Neural cell (in vitro differentiated cells): ENCODE measurements around the gene MAP4K3. TPM values are rescaled to one million over a fixed set of nuclear protein-coding genes. Genes with fewer than 3 reads are reported as not detected.

Experiments
- H2AFZ ChIP-seq: fragments of 200-600, 300-800 bp; sonication (generic), shearing (Covaris generic); 2 replicates; pipeline ENCODE4 v1.6.0; 2014; ENCODE audit warnings: low read depth, mild to moderate bottlenecking, antibody characterized with exemption, low read length, moderate library complexity
- H3F3A ChIP-seq: fragments of 200-600 bp; shearing (Covaris generic); 2 replicates; pipeline ENCODE4 v1.6.1; 2016; ENCODE audit warnings: mild to moderate bottlenecking, moderate library complexity, mixed read lengths, antibody characterized with exemption, low read length; ENCODE audit not compliant: insufficient read depth, poor library complexity, severe bottlenecking
- H3K27ac ChIP-seq: fragments of 200-600, 300-800 bp; sonication (generic), shearing (Covaris generic); 2 replicates; pipeline ENCODE4 v1.5.1; 2014; ENCODE audit warnings: mild to moderate bottlenecking, low read length, moderate library complexity
- H3K27me3 ChIP-seq: fragments of 300-800, 200-600 bp; sonication (generic), shearing (Covaris generic); 2 replicates; pipeline ENCODE4 v1.6.0; 2014; ENCODE audit warnings: mild to moderate bottlenecking, low read depth, low read length, moderate library complexity; ENCODE audit not compliant: insufficient read depth
- H3K36me3 ChIP-seq: fragments of 300-800, 200-600 bp; sonication (generic), shearing (Covaris generic); 2 replicates; pipeline ENCODE4 v1.5.1; 2014; ENCODE audit warnings: mild to moderate bottlenecking, antibody characterized with exemption, low read length, moderate library complexity; ENCODE audit not compliant: insufficient read depth
- H3K4me2 ChIP-seq: fragments of 300-800, 200-600 bp; sonication (generic), shearing (Covaris generic); 2 replicates; pipeline ENCODE4 v1.6.0; 2014; ENCODE audit warnings: mild to moderate bottlenecking, low read length
- H3K4me3 ChIP-seq: fragments of 300-800, 200-600 bp; sonication (generic), shearing (Covaris generic); 2 replicates; pipeline ENCODE4 v1.5.1; 2014; ENCODE audit warnings: mild to moderate bottlenecking, low read length, moderate library complexity
- H3K79me2 ChIP-seq: fragments of 200-600 bp; shearing (Covaris generic); replicated peaks from 2 replicates; pipeline ENCODE4 v1.6.0; 2014; ENCODE audit warnings: mild to moderate bottlenecking, low read length, moderate library complexity; ENCODE audit not compliant: insufficient read depth
- H3K9ac ChIP-seq: fragments of 300-800, 200-600 bp; sonication (generic), shearing (Covaris generic); 2 replicates; pipeline ENCODE4 v1.6.1; 2016; ENCODE audit warnings: mild to moderate bottlenecking, low read length, mixed read lengths
- H3K9me2 ChIP-seq: fragments of 200-600 bp; shearing (Covaris generic); 2 replicates; pipeline ENCODE4 v1.6.1; 2016; ENCODE audit warnings: mild to moderate bottlenecking, low read length, mixed read lengths; ENCODE audit not compliant: insufficient read depth
- H3K9me3 ChIP-seq: fragments of 200-600, 300-800 bp; sonication (generic), shearing (Covaris generic); 2 replicates; pipeline ENCODE4 v1.6.1; 2016; ENCODE audit warnings: mild to moderate bottlenecking, mixed run types, low read length, moderate library complexity, mixed read lengths
- H4K20me1 ChIP-seq: fragments of 200-600 bp; shearing (Covaris generic); 2 replicates; pipeline ENCODE4 v1.6.1; 2016; ENCODE audit warnings: mild to moderate bottlenecking, mixed run types; ENCODE audit not compliant: insufficient read depth
- EP300 ChIP-seq: fragments of 450-650 bp; conservative IDR thresholded peaks from 2 replicates; pipeline ENCODE4 v1.6.1; 2014; ENCODE audit warnings: antibody characterized with exemption, mild to moderate bottlenecking, moderate library complexity; ENCODE audit not compliant: poor library complexity, severe bottlenecking
- EZH2 ChIP-seq: fragments of 200-600, 300-800 bp; shearing (Covaris generic), sonication (generic); IDR thresholded peaks from 2 replicates; pipeline ENCODE4 v1.6.1; 2014; ENCODE audit warnings: antibody characterized with exemption, low read length, borderline replicate concordance, mild to moderate bottlenecking; ENCODE audit not compliant: insufficient read depth, poor library complexity, severe bottlenecking
- MXI1 ChIP-seq: fragments of 450-650 bp; conservative IDR thresholded peaks from 2 replicates; pipeline ENCODE4 v1.6.1; 2014; ENCODE audit warnings: antibody characterized with exemption, mild to moderate bottlenecking; ENCODE audit not compliant: poor library complexity, severe bottlenecking
- POLR2AphosphoS5 ChIP-seq: IDR thresholded peaks from 2 replicates; pipeline ENCODE4 v1.6.1; 2012
- RAD21 ChIP-seq: fragments of 450-650 bp; conservative IDR thresholded peaks from 2 replicates; pipeline ENCODE4 v1.6.1; 2014; ENCODE audit warnings: antibody characterized with exemption, mild to moderate bottlenecking, moderate library complexity
- SMC3 ChIP-seq: fragments of 450-650 bp; conservative IDR thresholded peaks from 2 replicates; pipeline ENCODE4 v1.6.1; 2014; ENCODE audit warnings: antibody characterized with exemption, mild to moderate bottlenecking, moderate library complexity; ENCODE audit not compliant: poor library complexity
- TAF1 ChIP-seq: IDR thresholded peaks from 2 replicates; pipeline ENCODE4 v1.6.1; 2012; ENCODE audit warnings: low read depth
- polyA plus RNA-seq: library from polyadenylated mRNA; depleted of rRNA; stranded (reverse); fragments of >200 nt; gene quantifications from 2 replicates; pipeline ENCODE4 v1.2.3, GENCODE V29; 2014
- TF ChIP-seq, protein P1 (sequence below): IDR thresholded peaks from 2 replicates; pipeline ENCODE4 v1.6.1; 2012; ENCODE audit warnings: borderline replicate concordance
- TF ChIP-seq, protein P2 (sequence below): fragments of 450-650 bp; IDR thresholded peaks from 2 replicates; pipeline ENCODE4 v1.5.1; 2014; ENCODE audit warnings: antibody characterized with exemption, mild to moderate bottlenecking, moderate library complexity; ENCODE audit not compliant: poor library complexity, severe bottlenecking

Gene MAP4K3
- polyA plus RNA-seq, 1 donor from 2014 or later: 105 TPM

DNA sequence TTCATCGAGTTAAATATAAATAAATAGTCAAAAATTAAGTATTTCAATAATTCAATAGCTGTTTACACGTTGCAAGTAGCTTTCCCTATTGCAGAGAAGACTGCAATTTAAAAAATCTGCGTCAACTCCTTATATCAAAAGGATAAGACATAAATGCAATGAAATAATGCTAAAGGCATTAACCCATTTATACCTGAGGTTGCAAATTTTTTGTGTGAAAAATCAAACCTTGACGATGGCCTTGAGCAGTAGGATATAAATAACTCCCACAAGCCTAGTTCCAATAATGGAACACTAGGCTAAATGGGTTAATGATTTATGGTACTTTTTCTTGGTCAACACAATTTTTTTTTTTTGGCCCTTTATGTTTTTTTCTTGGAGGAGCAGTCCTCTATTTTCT lies 116.9 kb downstream of the MAP4K3 start:
- H3K27ac ChIP-seq: no peak overlapping the region
- no peaks in the 10 kb centered on the region for H3F3A ChIP-seq
- H3K4me2 ChIP-seq: no peak overlapping the region
- no peaks in the 10 kb centered on the region for H3K9me3 ChIP-seq
- H3K36me3 ChIP-seq: peaks cover 4% of the 10 kb centered on the region
- no peaks in the 10 kb centered on the region for H3K79me2 ChIP-seq
- no peaks in the 10 kb centered on the region for H3K9me2 ChIP-seq
- H3K9ac ChIP-seq: no peak overlapping the region
- H4K20me1 ChIP-seq: no peaks in the 10 kb centered on the region
- no peak for TF ChIP-seq POLR2AphosphoS5
- H3K27me3 ChIP-seq: no peaks in the 10 kb centered on the region
- no peak overlapping the region for H3K4me3 ChIP-seq
- no peak overlapping the region for H2AFZ ChIP-seq

DNA sequence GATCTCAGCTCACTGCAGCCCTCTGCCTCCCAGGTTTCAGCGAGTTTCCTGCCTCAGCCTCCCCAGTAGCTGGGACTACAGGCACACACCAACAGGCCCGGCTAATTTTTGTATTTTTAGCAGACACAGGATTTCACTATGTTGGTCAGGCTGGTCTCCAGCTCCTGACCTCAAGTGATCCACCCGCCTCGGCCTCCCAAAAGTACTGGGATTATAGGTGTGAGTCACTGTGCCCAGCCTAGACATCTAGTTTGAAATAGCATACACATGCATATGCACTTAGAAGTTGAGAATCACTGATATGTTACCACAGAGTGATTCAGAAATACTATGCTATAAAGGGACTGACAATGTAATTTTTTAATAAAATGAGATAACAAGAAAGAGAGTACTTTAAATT lies 123.5 kb downstream of the MAP4K3 start:
- TF ChIP-seq EP300 (no peak), POLR2AphosphoS5 (no peak), RAD21 (no peak), MXI1 (no peak), EZH2 (no peak), TAF1 (no peak), SMC3 (no peak)
- TF ChIP-seq, protein P1, sequence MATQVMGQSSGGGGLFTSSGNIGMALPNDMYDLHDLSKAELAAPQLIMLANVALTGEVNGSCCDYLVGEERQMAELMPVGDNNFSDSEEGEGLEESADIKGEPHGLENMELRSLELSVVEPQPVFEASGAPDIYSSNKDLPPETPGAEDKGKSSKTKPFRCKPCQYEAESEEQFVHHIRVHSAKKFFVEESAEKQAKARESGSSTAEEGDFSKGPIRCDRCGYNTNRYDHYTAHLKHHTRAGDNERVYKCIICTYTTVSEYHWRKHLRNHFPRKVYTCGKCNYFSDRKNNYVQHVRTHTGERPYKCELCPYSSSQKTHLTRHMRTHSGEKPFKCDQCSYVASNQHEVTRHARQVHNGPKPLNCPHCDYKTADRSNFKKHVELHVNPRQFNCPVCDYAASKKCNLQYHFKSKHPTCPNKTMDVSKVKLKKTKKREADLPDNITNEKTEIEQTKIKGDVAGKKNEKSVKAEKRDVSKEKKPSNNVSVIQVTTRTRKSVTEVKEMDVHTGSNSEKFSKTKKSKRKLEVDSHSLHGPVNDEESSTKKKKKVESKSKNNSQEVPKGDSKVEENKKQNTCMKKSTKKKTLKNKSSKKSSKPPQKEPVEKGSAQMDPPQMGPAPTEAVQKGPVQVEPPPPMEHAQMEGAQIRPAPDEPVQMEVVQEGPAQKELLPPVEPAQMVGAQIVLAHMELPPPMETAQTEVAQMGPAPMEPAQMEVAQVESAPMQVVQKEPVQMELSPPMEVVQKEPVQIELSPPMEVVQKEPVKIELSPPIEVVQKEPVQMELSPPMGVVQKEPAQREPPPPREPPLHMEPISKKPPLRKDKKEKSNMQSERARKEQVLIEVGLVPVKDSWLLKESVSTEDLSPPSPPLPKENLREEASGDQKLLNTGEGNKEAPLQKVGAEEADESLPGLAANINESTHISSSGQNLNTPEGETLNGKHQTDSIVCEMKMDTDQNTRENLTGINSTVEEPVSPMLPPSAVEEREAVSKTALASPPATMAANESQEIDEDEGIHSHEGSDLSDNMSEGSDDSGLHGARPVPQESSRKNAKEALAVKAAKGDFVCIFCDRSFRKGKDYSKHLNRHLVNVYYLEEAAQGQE: no peak
- TF ChIP-seq, protein P2, sequence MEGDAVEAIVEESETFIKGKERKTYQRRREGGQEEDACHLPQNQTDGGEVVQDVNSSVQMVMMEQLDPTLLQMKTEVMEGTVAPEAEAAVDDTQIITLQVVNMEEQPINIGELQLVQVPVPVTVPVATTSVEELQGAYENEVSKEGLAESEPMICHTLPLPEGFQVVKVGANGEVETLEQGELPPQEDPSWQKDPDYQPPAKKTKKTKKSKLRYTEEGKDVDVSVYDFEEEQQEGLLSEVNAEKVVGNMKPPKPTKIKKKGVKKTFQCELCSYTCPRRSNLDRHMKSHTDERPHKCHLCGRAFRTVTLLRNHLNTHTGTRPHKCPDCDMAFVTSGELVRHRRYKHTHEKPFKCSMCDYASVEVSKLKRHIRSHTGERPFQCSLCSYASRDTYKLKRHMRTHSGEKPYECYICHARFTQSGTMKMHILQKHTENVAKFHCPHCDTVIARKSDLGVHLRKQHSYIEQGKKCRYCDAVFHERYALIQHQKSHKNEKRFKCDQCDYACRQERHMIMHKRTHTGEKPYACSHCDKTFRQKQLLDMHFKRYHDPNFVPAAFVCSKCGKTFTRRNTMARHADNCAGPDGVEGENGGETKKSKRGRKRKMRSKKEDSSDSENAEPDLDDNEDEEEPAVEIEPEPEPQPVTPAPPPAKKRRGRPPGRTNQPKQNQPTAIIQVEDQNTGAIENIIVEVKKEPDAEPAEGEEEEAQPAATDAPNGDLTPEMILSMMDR: no peak
- Histone ChIP-seq H3K27ac (no peak overlapping the region), H3F3A (no peaks in the 10 kb centered on the region), H4K20me1 (no peaks in the 10 kb centered on the region), H3K9ac (no peak overlapping the region), H2AFZ (no peak overlapping the region), H3K9me3 (no peaks in the 10 kb centered on the region), H3K79me2 (no peaks in the 10 kb centered on the region), H3K4me3 (no peak overlapping the region), H3K9me2 (no peaks in the 10 kb centered on the region), H3K27me3 (no peaks in the 10 kb centered on the region), H3K4me2 (no peak overlapping the region), H3K36me3 (peaks cover 10% of the 10 kb centered on the region)

DNA sequence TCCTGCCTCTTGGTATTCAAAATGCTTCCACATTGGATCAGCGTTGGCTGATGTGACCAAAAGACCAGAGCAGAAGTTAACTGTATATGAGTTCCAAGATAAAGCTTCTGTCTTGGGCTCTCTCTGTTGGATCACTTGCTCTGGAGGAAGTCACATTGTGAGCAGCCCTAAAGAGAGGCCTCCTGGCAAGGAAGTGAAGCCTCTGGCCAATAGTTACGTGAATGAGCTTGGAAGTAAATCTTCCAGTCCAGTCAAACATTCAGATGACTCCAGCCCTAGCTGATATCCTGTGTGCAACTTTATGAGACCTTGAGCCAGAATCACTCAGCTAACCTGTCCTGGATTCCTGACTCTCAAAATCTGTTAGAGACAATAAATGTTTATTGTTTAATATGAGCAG lies 125.6 kb downstream of the MAP4K3 start:
- Histone ChIP-seq H3K79me2 (no peaks in the 10 kb centered on the region), H2AFZ (no peak overlapping the region), H3K4me2 (no peak overlapping the region), H3K9me3 (no peaks in the 10 kb centered on the region), H3K9me2 (no peaks in the 10 kb centered on the region), H3K4me3 (no peak overlapping the region), H3K36me3 (peaks cover 15% of the 10 kb centered on the region), H3K27me3 (no peaks in the 10 kb centered on the region), H3F3A (no peaks in the 10 kb centered on the region), H4K20me1 (no peaks in the 10 kb centered on the region), H3K9ac (no peak overlapping the region), H3K27ac (no peak overlapping the region)
- no peak for TF ChIP-seq EZH2
- no peak for TF ChIP-seq SMC3
- no peak for TF ChIP-seq TAF1
- TF ChIP-seq, protein P1: no peak
- TF ChIP-seq POLR2AphosphoS5: no peak
- TF ChIP-seq EP300: no peak
- TF ChIP-seq, protein P2: no peak
- TF ChIP-seq RAD21: no peak
- TF ChIP-seq MXI1: no peak
